HepG2 (cell line): ENCODE data around the gene ENKUR. TPM values are rescaled to one million over a fixed set of nuclear protein-coding genes. Genes with fewer than 3 reads are reported as not detected.

Experiments used
- CHD2 ChIP-seq: IDR thresholded peaks from 2 replicates; pipeline ENCODE4 v1.6.1; 2011; ENCODE audit warnings: low read depth, low read length, improper control_type of control experiment
- DNMT1 ChIP-seq: sonication (generic); formaldehyde crosslinking; IDR thresholded peaks from 2 replicates; pipeline ENCODE4 v1.5.1; 2020; ENCODE audit warnings: mild to moderate bottlenecking, missing genetic modification reagents
- PHF8 ChIP-seq: sonication (generic); formaldehyde crosslinking; IDR thresholded peaks from 2 replicates; pipeline ENCODE4 v1.5.0; 2020; ENCODE audit warnings: missing genetic modification reagents
- RFX1 ChIP-seq: fragments of 450-650 bp; IDR thresholded peaks from 2 replicates; pipeline ENCODE4 v1.6.1; 2017
- ZFP36L2 ChIP-seq: sonication (generic); formaldehyde crosslinking; IDR thresholded peaks from 2 replicates; pipeline ENCODE4 v1.4.0; 2020; ENCODE audit warnings: missing genetic modification reagents
- ZNF350 ChIP-seq: sonication (generic); formaldehyde crosslinking; IDR thresholded peaks from 2 replicates; pipeline ENCODE4 v1.4.0; 2020; ENCODE audit warnings: mild to moderate bottlenecking, low read depth, missing genetic modification reagents, borderline replicate concordance
- polyA plus RNA-seq, 8 experiments: library from polyadenylated mRNA; depleted of rRNA in 3 of 8; stranded (reverse) in 7 of 8; unstranded in 1 of 8; fragments of >200 nt; fragmentation: Illumina TruSeq in 4 of 8; extraction: Trizol in 4 of 8; gene quantifications; 2 replicates each; pipeline versions ENCODE4 v1.2.1 to v1.2.3, GENCODE V29; 2011 to 2016; ENCODE audit warnings: low read depth in 4 of 8, missing spikeins in 1 of 8, mixed read lengths in 1 of 8; ENCODE audit not compliant: insufficient read depth in 1 of 8
- total RNA-seq, 5 experiments: library from RNA; depleted of rRNA; stranded (reverse); fragments of >200 nt; fragmentation: Illumina TruSeq; extraction: Trizol; gene quantifications; 2 replicates each; pipeline ENCODE4 v1.2.3, GENCODE V29; 2016; ENCODE audit warnings: low read depth in 1 of 5
- TF ChIP-seq, protein P1 (sequence below), 2 experiments: fragments of 450-650 bp in 1 of 2; sonication (generic) in 1 of 2; formaldehyde crosslinking in 1 of 2; IDR thresholded peaks; 2 replicates each; pipeline versions ENCODE4 v1.6.1 to v1.8.0; 2016 to 2022; ENCODE audit warnings: antibody characterized with exemption in 1 of 2, mild to moderate bottlenecking in 1 of 2, missing genetic modification reagents in 1 of 2
- TF ChIP-seq, protein P2 (sequence below): sonication (generic); formaldehyde crosslinking; IDR thresholded peaks from 2 replicates; pipeline ENCODE4 v1.4.0; 2020; ENCODE audit warnings: missing genetic modification reagents
- TF ChIP-seq, protein P3 (sequence below): sonication (generic); formaldehyde crosslinking; IDR thresholded peaks from 2 replicates; pipeline ENCODE4 v1.4.0; 2020; ENCODE audit warnings: mild to moderate bottlenecking, missing genetic modification reagents

The ENKUR gene
- total and polyA plus RNA-seq, 2 of the 13 experiments (the other 11 are each of a cell fraction or from before 2014, with no cell fraction given), result 0.15 TPM

DNA sequence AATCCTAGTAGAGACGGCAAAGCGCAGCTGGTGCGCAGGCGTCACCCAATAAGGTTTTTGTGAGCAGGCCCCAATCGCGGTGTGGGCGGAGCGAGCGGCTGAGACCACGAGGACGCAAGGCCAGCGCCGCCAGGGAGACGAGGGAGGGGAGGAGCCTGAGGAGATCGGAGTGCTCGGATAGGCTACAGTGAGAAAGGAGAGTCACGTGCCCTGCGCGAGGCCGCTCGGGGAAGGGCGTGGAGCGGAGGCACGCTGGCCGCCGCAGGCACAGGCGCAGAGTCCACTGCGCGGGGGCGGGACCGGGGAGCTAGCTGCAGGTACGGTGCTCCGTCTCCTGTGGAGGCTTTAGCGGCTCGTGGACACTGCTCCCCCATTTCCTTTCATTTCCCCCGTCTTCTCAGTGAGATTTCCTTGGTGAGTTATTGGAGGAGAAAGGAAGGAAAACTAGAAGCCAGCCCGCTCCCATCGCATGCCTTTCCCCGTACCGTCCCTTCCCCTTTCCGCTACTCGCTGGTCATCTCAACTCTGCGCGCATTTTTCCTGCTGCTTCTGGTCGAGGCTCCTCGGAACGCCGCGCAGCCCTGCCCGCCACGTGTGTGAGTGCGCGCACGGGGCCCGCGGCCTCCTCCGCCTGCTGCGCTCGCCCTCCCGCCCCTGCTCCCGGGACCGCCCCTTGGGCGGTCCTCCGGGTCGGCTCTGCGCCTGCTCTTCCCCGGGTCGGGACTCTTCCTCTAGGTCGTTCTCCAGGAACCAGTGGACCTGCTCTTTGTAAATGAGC lies 607 bp upstream of the ENKUR start, which contains the start of gene THNSL1 (continued):
- TF ChIP-seq, protein P1, sequence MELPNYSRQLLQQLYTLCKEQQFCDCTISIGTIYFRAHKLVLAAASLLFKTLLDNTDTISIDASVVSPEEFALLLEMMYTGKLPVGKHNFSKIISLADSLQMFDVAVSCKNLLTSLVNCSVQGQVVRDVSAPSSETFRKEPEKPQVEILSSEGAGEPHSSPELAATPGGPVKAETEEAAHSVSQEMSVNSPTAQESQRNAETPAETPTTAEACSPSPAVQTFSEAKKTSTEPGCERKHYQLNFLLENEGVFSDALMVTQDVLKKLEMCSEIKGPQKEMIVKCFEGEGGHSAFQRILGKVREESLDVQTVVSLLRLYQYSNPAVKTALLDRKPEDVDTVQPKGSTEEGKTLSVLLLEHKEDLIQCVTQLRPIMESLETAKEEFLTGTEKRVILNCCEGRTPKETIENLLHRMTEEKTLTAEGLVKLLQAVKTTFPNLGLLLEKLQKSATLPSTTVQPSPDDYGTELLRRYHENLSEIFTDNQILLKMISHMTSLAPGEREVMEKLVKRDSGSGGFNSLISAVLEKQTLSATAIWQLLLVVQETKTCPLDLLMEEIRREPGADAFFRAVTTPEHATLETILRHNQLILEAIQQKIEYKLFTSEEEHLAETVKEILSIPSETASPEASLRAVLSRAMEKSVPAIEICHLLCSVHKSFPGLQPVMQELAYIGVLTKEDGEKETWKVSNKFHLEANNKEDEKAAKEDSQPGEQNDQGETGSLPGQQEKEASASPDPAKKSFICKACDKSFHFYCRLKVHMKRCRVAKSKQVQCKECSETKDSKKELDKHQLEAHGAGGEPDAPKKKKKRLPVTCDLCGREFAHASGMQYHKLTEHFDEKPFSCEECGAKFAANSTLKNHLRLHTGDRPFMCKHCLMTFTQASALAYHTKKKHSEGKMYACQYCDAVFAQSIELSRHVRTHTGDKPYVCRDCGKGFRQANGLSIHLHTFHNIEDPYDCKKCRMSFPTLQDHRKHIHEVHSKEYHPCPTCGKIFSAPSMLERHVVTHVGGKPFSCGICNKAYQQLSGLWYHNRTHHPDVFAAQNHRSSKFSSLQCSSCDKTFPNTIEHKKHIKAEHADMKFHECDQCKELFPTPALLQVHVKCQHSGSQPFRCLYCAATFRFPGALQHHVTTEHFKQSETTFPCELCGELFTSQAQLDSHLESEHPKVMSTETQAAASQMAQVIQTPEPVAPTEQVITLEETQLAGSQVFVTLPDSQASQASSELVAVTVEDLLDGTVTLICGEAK (IDR thresholded peaks at IDR 0.05), result no peak
- TF ChIP-seq, protein P1 (CRISPR knock-in tag; IDR thresholded peaks at IDR 0.05), result peak; percentile 90; the same call in 1 of the 2 replicates
- TF ChIP-seq, protein P2, sequence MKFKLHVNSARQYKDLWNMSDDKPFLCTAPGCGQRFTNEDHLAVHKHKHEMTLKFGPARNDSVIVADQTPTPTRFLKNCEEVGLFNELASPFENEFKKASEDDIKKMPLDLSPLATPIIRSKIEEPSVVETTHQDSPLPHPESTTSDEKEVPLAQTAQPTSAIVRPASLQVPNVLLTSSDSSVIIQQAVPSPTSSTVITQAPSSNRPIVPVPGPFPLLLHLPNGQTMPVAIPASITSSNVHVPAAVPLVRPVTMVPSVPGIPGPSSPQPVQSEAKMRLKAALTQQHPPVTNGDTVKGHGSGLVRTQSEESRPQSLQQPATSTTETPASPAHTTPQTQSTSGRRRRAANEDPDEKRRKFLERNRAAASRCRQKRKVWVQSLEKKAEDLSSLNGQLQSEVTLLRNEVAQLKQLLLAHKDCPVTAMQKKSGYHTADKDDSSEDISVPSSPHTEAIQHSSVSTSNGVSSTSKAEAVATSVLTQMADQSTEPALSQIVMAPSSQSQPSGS (CRISPR knock-in tag), result peak; percentile 64
- TF ChIP-seq DNMT1 (CRISPR knock-in tag) (peak; percentile 80; the same call in 1 of the 2 replicates), CHD2 (peak; percentile 30; the same call in 1 of the 2 replicates), ZFP36L2 (no peak), ZNF350 (CRISPR knock-in tag) (peak; percentile 89; the same call in 1 of the 2 replicates), PHF8 (peak; percentile 75), RFX1 (peak; percentile 69; the same call in 1 of the 2 replicates)
- TF ChIP-seq, protein P3, sequence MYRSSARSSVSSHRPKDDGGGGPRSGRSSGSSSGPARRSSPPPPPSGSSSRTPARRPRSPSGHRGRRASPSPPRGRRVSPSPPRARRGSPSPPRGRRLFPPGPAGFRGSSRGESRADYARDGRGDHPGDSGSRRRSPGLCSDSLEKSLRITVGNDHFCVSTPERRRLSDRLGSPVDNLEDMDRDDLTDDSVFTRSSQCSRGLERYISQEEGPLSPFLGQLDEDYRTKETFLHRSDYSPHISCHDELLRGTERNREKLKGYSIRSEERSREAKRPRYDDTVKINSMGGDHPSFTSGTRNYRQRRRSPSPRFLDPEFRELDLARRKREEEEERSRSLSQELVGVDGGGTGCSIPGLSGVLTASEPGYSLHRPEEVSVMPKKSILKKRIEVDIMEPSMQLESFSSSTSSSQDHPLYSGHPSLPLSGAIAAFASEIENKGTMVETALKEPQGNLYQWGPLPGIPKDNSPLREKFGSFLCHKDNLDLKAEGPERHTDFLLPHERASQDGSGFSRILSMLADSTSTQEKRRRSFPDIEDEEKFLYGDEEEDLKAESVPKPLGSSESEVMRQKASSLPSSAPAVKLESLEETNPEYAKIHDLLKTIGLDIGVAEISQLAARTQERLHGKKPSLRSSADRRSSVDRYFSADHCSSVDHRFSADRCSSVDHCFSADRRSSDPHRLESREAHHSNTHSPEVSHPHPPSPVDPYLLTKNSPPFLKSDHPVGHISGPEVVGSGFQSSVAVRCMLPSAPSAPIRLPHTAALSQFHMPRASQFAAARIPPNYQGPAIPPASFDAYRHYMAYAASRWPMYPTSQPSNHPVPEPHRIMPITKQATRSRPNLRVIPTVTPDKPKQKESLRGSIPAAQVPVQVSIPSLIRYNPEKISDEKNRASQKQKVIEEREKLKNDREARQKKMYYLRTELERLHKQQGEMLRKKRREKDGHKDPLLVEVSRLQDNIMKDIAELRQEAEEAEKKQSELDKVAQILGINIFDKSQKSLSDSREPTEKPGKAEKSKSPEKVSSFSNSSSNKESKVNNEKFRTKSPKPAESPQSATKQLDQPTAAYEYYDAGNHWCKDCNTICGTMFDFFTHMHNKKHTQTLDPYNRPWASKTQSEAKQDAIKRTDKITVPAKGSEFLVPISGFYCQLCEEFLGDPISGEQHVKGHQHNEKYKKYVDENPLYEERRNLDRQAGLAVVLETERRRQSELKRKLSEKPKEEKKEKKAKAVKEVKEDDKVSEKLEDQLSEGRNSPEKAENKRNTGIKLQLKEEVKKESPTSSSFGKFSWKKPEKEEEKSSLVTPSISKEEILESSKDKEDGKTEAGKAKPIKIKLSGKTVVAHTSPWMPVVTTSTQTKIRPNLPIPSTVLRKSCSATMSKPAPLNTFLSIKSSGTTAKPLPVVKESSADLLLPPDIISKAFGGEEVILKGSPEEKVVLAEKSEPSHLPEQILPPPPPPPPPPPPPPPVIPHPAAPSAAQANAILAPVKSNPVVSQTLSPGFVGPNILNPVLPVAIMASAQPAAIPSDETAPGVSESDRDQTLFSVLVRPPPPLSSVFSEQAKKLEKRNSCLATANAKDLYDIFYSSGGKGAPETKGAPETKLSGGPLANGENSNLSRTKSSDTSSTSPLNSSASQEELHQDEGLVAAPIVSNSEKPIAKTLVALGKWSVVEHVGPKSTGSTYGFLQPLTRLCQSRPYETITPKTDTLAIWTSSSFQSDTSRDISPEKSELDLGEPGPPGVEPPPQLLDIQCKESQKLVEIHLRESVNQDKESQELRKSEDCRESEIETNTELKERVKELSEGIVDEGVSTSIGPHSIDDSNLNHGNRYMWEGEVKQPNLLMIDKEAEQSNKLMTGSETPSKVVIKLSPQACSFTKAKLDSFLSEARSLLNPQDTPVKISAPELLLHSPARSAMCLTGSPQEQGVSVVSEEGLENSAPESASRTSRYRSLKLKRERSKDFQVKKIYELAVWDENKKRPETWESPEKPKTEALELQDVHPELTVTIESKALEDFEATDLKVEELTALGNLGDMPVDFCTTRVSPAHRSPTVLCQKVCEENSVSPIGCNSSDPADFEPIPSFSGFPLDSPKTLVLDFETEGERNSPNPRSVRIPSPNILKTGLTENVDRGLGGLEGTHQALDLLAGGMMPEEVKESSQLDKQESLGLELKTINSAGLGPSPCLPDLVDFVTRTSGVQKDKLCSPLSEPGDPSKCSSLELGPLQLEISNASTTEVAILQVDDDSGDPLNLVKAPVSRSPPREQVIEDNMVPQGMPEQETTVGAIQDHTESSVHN, result 0 out of 2 replicates have a peak, but pooled peaks have one; percentile 57
